Measurements from ENCODE around the gene RENBP. TPM values are rescaled to one million over a fixed set of nuclear protein-coding genes. Genes with fewer than 3 reads are reported as not detected.

Gene RENBP
- total and polyA plus RNA-seq, 9 of the 15 experiments (the other 6 are each of a cell fraction or from before 2014, with no cell fraction given): 0.07 to 14.8 (median 10.6) TPM; not detected in 1

- H3K79me2 ChIP-seq (ENCODE audit: control insufficient read depth, insufficient read depth, low read length): peaks cover 9% of the 10 kb centered on the region; the same call in 2 of the 3 replicates
- BruUV-seq (replicated peaks): no TSS peak
- in situ Hi-C loops (cut with MboI) (no loop called here), intact Hi-C loops (cut with micrococcal nuclease) (no loop called here)
- H3K4me2 ChIP-seq (ENCODE audit: insufficient read depth, low read length): no peak overlapping the region
- H3K27me3 ChIP-seq (ENCODE audit: control insufficient read depth in 2 of 2, insufficient read depth in 2 of 2, low read length in 2 of 2): no peaks in the 10 kb centered on the region
- TF ChIP-seq POLR2A (conservative IDR thresholded peaks at IDR 0.05): 0 out of 2 replicates have a peak, but pooled peaks have one; percentile 5
- TF ChIP-seq YY1 (IDR thresholded peaks at IDR 0.05; ENCODE audit: borderline replicate concordance in 1 of 3, control insufficient read depth in 1 of 3, extremely low read depth in 1 of 3, insufficient read depth in 3 of 3, insufficient read length in 1 of 3, insufficient replicate concordance in 2 of 3, low read depth in 1 of 3, low read length in 2 of 3): no peak
- peak; percentile 82 for TF ChIP-seq HNRNPL (IDR thresholded peaks at IDR 0.05; ENCODE audit: low read depth, low read length)
- peak; percentile 42 for TF ChIP-seq RBM22 (IDR thresholded peaks at IDR 0.05; ENCODE audit: low read depth, low read length, poor library complexity, severe bottlenecking)
- peak; percentile 14; the same call in 1 of the 2 replicates for TF ChIP-seq POLR2G (IDR thresholded peaks at IDR 0.05; ENCODE audit: low read depth, low read length)
- H4K20me1 ChIP-seq (replicated peaks; ENCODE audit: control insufficient read depth, insufficient read depth, low read length): no peaks in the 10 kb centered on the region
- peaks cover 0 to 42% of the 10 kb centered on the region in 2 experiments; a peak in 2 of 5 replicates for H3K4me1 ChIP-seq (replicated peaks in 1 of 2; ENCODE audit: control insufficient read depth in 2 of 2, insufficient read depth in 2 of 2, low read length in 2 of 2)
- WGBS (ENCODE audit: insufficient coverage, low coverage, missing lambda C conversion rate): 97% methylated on average over 22 of the region's 33 CpGs
- no peak for DNase-seq (ENCODE audit: extremely low read depth in 1 of 4, low spot score in 3 of 4)
- no peak for FAIRE-seq
- ChIA-PET CTCF (ENCODE audit: low intra/inter-chr PET ratio) (interaction anchor here (0.6 to 1.2 kb wide), 6 partner anchors 189 to 310 kb away, joined by 3 to 4 read pairs (median 3); no protein-coding TSS in a partner anchor), POLR2A (no interaction called here)
- H3K9me3 ChIP-seq (replicated peaks; ENCODE audit: control insufficient read depth, insufficient read depth, low read depth, low read length): no peaks in the 10 kb centered on the region
- no peak overlapping the region for H2AFZ ChIP-seq (ENCODE audit: low read depth, low read length)
- peak overlapping the region in 1 of 2 experiments; percentile 8; a peak in 1 of 4 replicates for H3K9ac ChIP-seq (ENCODE audit: insufficient read depth in 1 of 2, low read depth in 2 of 2, low read length in 2 of 2)
- H3K27ac ChIP-seq (ENCODE audit: extremely low read depth, low read depth, low read length): 0 out of 3 replicates have a peak overlapping the region, but pooled peaks have one; percentile 46
- no peak for ATAC-seq
- peaks cover 99% of the 10 kb centered on the region; the same call in 2 of the 3 replicates for H3K36me3 ChIP-seq (ENCODE audit: control insufficient read depth, insufficient read depth, low read length)
- no peaks in the 10 kb centered on the region for H3K9me1 ChIP-seq (ENCODE audit: control insufficient read depth, insufficient read depth, low read length)
- H3K4me3 ChIP-seq: no peak overlapping the region
These were observed 9.6 kb upstream of the RENBP start for GRCh38 chrX:153953892-153954557.
